PC-9 (cell line): ENCODE data around the gene CLDN34.

Experiments used
- EZH2 ChIP-seq: fragments of 200-600 bp; sonication (generic); IDR thresholded peaks from 2 replicates; pipeline ENCODE4 v1.8.0; 2017; ENCODE audit warnings: antibody characterized with exemption, low read depth
- TF ChIP-seq, protein P1 (sequence below): fragments of 200-600 bp; sonication (generic); conservative IDR thresholded peaks from 2 replicates; pipeline ENCODE4 v1.6.1; 2017; ENCODE audit warnings: mixed run types, antibody characterized with exemption, mild to moderate bottlenecking, moderate library complexity

- TF ChIP-seq, protein P1, sequence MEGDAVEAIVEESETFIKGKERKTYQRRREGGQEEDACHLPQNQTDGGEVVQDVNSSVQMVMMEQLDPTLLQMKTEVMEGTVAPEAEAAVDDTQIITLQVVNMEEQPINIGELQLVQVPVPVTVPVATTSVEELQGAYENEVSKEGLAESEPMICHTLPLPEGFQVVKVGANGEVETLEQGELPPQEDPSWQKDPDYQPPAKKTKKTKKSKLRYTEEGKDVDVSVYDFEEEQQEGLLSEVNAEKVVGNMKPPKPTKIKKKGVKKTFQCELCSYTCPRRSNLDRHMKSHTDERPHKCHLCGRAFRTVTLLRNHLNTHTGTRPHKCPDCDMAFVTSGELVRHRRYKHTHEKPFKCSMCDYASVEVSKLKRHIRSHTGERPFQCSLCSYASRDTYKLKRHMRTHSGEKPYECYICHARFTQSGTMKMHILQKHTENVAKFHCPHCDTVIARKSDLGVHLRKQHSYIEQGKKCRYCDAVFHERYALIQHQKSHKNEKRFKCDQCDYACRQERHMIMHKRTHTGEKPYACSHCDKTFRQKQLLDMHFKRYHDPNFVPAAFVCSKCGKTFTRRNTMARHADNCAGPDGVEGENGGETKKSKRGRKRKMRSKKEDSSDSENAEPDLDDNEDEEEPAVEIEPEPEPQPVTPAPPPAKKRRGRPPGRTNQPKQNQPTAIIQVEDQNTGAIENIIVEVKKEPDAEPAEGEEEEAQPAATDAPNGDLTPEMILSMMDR, result no peak
- no peak for TF ChIP-seq EZH2
These were observed 13.8 kb downstream of the CLDN34 start for GRCh38 chrX:9980927-9981326.
